Caco-2 (cell line): ENCODE data around the gene HCFC1R1. TPM values are rescaled to one million over a fixed set of nuclear protein-coding genes. Genes with fewer than 3 reads are reported as not detected.
"Not testable (repeated sequence)": the region's sequence is repeated elsewhere in the genome, so short reads cannot be mapped to it uniquely, and the experiment has no call there.

Experiments used
- Bru-seq: library from RNA; stranded (reverse); fragments of 400-500 nt; gene quantifications from one replicate; lab custom pipeline; 2021; lab: Mats Ljungman, UMichigan
- BruChase-seq, 2 experiments: library from RNA; stranded (reverse); fragments of 400-500 nt; gene quantifications; one replicate each; lab custom pipeline; 2021; lab: Mats Ljungman, UMichigan
- BruUV-seq: library from RNA; stranded (reverse); fragments of 400-500 nt; replicated peaks from 2 replicates; lab custom pipeline; 2021; lab: Mats Ljungman, UMichigan
- CTCF ChIA-PET: fragments of 300-600 bp; sonication (Branson Sonifier 250); formaldehyde crosslinking; loops from one replicate; lab custom pipeline; 2022; ENCODE audit warnings: antibody characterized with exemption; lab: Charles Lee
- POLR2A ChIA-PET: fragments of 300-600 bp; sonication (Branson Sonifier 250); formaldehyde crosslinking; loops from one replicate; lab custom pipeline; 2022; ENCODE audit warnings: antibody characterized with exemption; lab: Charles Lee
- DNase-seq, 2 experiments: peaks; one replicate each; pipeline versions ENCODE4 v3.0.0 to v3.0.0-alpha.2; 2020 to 2022
- H3K27me3 ChIP-seq: replicated peaks from 2 replicates; pipeline ENCODE4 v1.6.0; 2011; ENCODE audit warnings: low read length; ENCODE audit not compliant: control insufficient read depth, insufficient read depth
- H3K36me3 ChIP-seq: 2 replicates; pipeline ENCODE4 v1.5.1; 2011; ENCODE audit warnings: low read length; ENCODE audit not compliant: control insufficient read depth, insufficient read depth
- H3K4me1 ChIP-seq: fragments of 250-450 bp; sonication (Bioruptor Pico); 2 replicates; pipeline ENCODE4 v1.5.1; 2020; ENCODE audit warnings: mild to moderate bottlenecking
- H3K4me3 ChIP-seq: 2 replicates; pipeline ENCODE4 v1.5.1; 2011; ENCODE audit warnings: low read depth, mild to moderate bottlenecking, control low read depth, low read length
- H3K9me3 ChIP-seq: fragments of 250-450 bp; sonication (Bioruptor Pico); 2 replicates; pipeline ENCODE4 v1.5.1; 2020; ENCODE audit warnings: mild to moderate bottlenecking, moderate library complexity
- H3K27ac Mint-ChIP-seq: one replicate; pipeline ENCODE4 v1.8.0; 2022; ENCODE audit warnings: mixed read lengths; ENCODE audit not compliant: unreplicated experiment
- H3K27me3 Mint-ChIP-seq: one replicate; pipeline ENCODE4 v1.8.0; 2022; ENCODE audit warnings: mixed read lengths; ENCODE audit not compliant: insufficient read depth, unreplicated experiment
- H3K36me3 Mint-ChIP-seq: one replicate; pipeline ENCODE4 v1.8.0; 2022; ENCODE audit warnings: mild to moderate bottlenecking, mixed read lengths; ENCODE audit not compliant: insufficient read depth, unreplicated experiment
- H3K4me1 Mint-ChIP-seq: one replicate; pipeline ENCODE4 v1.8.0; 2022; ENCODE audit warnings: low read depth, mixed read lengths; ENCODE audit not compliant: unreplicated experiment
- H3K4me3 Mint-ChIP-seq: one replicate; pipeline ENCODE4 v1.8.0; 2022; ENCODE audit warnings: mild to moderate bottlenecking, moderate library complexity, mixed read lengths; ENCODE audit not compliant: unreplicated experiment
- H3K9me3 Mint-ChIP-seq: one replicate; pipeline ENCODE4 v1.8.0; 2022; ENCODE audit warnings: mixed read lengths; ENCODE audit not compliant: unreplicated experiment
- intact Hi-C: fragments of 100-400 bp; cut with micrococcal nuclease; formaldehyde crosslinking; loops from one replicate; pipeline ENCODE4 v1.10.0; 2022; ENCODE audit not compliant: unreplicated experiment
- long read RNA-seq: library from polyadenylated mRNA; stranded (forward); transcript quantifications from one replicate; pipeline ENCODE4 v2.0.0, GENCODE V29; 2022
- total RNA-seq: library from RNA; stranded (reverse); gene quantifications from 2 replicates; pipeline ENCODE4 v1.2.3, GENCODE V29; 2022
- TF ChIP-seq, protein P1 (sequence below), 2 experiments: fragments of 200-600 bp in 1 of 2; IDR thresholded peaks; 1 replicate in 1 of 2; 2 replicates in 1 of 2; pipeline versions ENCODE4 v1.5.1 to v1.8.0; 2011 to 2022; ENCODE audit warnings: antibody characterized with exemption in 1 of 2, control low read depth in 1 of 2, inconsistent platforms in 1 of 2, low read depth in 1 of 2, low read length in 1 of 2, mild to moderate bottlenecking in 1 of 2, moderate library complexity in 1 of 2; ENCODE audit not compliant: insufficient read depth in 1 of 2, severe bottlenecking in 1 of 2, unreplicated experiment in 1 of 2

Gene HCFC1R1, protein sequence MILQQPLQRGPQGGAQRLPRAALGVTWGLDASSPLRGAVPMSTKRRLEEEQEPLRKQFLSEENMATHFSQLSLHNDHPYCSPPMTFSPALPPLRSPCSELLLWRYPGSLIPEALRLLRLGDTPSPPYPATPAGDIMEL
- total RNA-seq (40.8 and 44.9 TPM in 2 replicates), Bru-seq, nascent RNA (percentile 59 among the genes with signal in this experiment), BruChase-seq, experiment 1, labeled RNA remaining after a 2-hour chase (percentile 66 among the genes with signal in this experiment), BruChase-seq, experiment 2, labeled RNA remaining after a 6-hour chase (percentile 79 among the genes with signal in this experiment)
- long read RNA-seq, transcript HCFC1R1-206 (3 exons, 618 nt): minor isoform, 6 of 24 reads
- long read RNA-seq, transcript HCFC1R1-201 (4 exons, 965 nt): major isoform, 8 of 24 reads
- long read RNA-seq, partial matches to known transcripts: 3 of 24 reads
- long read RNA-seq, other reads (novel, unspliced or antisense): 5 of 24 reads

DNA sequence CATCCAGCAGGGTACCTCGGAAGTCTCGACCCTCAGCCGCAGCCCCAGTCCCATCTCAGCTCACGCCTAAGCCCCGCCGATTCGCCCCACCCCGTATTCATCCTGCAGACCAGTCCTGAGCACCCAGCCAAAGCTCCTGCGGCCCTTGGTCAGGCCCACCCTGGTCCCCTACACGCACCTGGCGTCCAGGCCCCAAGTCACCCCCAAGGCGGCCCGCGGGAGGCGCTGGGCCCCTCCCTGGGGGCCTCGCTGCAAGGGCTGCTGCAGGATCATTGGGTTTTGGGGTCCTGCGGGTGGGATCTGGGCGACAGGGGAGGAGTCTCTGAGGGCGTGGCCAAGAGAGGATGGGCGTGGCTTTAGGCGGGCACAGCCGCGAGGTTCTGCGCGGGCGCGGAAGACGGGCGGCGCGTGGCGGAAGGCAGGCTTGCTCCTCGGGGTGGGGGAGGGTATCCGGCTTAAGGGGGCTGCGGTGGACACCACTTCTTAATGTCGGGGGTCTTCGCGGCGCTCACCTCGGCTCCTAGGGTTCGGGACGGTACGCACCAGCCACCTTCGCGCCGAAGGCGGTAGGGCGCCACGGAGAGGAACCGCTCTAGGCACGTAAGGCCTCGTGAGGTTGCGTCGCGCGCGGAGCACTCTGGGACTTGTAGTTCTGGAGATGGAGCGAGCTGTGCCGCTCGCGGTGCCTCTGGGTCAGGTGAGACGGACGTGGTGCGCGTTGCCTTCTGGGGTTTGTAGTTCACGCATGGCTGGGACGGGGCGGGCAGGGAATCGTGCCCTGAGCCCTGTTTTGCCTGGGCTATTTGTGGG is at the start of gene HCFC1R1, which contains the start of gene THOC6:
Gene HCFC1R1 (minus strand): TSS at position 274 of the 810 bp plus-strand sequence. CDS start 1 bp downstream, at position 273.
Gene THOC6 (plus strand): TSS at position 367 of the 810 bp plus-strand sequence. CDS start 292 bp downstream, at position 659.
- peaks cover 8% of the 10 kb centered on the region for H3K36me3 ChIP-seq
- DNase-seq: peak; percentile 95 to 97
- TF ChIP-seq, protein P1, sequence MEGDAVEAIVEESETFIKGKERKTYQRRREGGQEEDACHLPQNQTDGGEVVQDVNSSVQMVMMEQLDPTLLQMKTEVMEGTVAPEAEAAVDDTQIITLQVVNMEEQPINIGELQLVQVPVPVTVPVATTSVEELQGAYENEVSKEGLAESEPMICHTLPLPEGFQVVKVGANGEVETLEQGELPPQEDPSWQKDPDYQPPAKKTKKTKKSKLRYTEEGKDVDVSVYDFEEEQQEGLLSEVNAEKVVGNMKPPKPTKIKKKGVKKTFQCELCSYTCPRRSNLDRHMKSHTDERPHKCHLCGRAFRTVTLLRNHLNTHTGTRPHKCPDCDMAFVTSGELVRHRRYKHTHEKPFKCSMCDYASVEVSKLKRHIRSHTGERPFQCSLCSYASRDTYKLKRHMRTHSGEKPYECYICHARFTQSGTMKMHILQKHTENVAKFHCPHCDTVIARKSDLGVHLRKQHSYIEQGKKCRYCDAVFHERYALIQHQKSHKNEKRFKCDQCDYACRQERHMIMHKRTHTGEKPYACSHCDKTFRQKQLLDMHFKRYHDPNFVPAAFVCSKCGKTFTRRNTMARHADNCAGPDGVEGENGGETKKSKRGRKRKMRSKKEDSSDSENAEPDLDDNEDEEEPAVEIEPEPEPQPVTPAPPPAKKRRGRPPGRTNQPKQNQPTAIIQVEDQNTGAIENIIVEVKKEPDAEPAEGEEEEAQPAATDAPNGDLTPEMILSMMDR (IDR thresholded peaks at IDR 0.05; ENCODE audit: insufficient read depth in 1 of 2, low read depth in 1 of 2, low read length in 1 of 2, severe bottlenecking in 1 of 2, unreplicated experiment in 1 of 2): no peak
- intact Hi-C loops: loop anchor here (1.0 kb wide), 1 partner anchor 43 kb away; no protein-coding TSS in a partner anchor
- H3K4me3 ChIP-seq: peak within 1 kb of the TSS; percentile 69
- Mint-ChIP-seq H3K36me3 (peaks cover 87% of the 10 kb centered on the region), H3K4me1 (peaks cover 24% of the 10 kb centered on the region), H3K4me3 (peak within 1 kb of the TSS; percentile 72), H3K27me3 (no peaks in the 10 kb centered on the region), H3K27ac (peak within 1 kb of the TSS; percentile 89), H3K9me3 (no peaks in the 10 kb centered on the region)
- ChIA-PET CTCF (interaction anchor here (1.0 to 6.9 kb wide), 4 partner anchors 7 to 54 kb away, joined by 3 to 113 read pairs (median 18); no protein-coding TSS in a partner anchor), POLR2A (interaction anchor here (0.6 to 5.8 kb wide), 5 partner anchors 14 to 134 kb away, joined by 3 to 83 read pairs (median 6); partner anchors contain the start of gene ZNF213)
- TSS peak; percentile 40 for BruUV-seq
- no peaks in the 10 kb centered on the region for H3K27me3 ChIP-seq
- no peaks in the 10 kb centered on the region for H3K9me3 ChIP-seq
- H3K4me1 ChIP-seq: peaks cover 26% of the 10 kb centered on the region

DNA sequence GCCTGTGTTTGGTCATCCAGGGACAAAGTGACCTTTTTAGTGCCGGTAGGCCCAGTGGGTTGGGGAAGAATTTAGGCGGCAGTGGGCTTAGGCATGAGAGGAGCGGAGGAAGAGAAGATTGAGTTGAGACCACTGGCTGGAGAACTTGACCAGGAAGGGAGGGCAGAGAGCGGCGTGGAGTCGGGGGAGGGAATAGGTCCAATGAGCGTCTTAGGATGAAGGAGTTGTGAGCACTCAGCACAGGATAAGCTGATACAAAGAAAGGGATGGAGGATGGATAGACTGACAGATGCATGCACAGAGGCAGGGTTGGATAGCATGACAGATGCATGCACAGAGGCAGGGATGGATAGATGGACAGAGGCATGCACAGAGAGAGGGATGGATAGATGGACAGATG is 49.7 kb upstream of the HCFC1R1 start:
- Mint-ChIP-seq H3K4me3 (no peak overlapping the region), H3K9me3 (no peaks in the 10 kb centered on the region), H3K4me1 (peaks cover 9% of the 10 kb centered on the region), H3K36me3 (peaks cover 6% of the 10 kb centered on the region), H3K27me3 (peaks cover 8% of the 10 kb centered on the region), H3K27ac (no peak overlapping the region)
- TF ChIP-seq, protein P1 (IDR thresholded peaks at IDR 0.05; ENCODE audit: insufficient read depth in 1 of 2, low read depth in 1 of 2, low read length in 1 of 2, severe bottlenecking in 1 of 2, unreplicated experiment in 1 of 2): no peak
- no peak overlapping the region for H3K4me3 ChIP-seq
- ChIA-PET CTCF (no interaction called here), POLR2A (no interaction called here)
- intact Hi-C loops: no loop called here
- no peaks in the 10 kb centered on the region for H3K27me3 ChIP-seq
- DNase-seq: no peak
- H3K9me3 ChIP-seq: no peaks in the 10 kb centered on the region
- no peaks in the 10 kb centered on the region for H3K36me3 ChIP-seq
- H3K4me1 ChIP-seq: no peaks in the 10 kb centered on the region
- no TSS peak for BruUV-seq

DNA sequence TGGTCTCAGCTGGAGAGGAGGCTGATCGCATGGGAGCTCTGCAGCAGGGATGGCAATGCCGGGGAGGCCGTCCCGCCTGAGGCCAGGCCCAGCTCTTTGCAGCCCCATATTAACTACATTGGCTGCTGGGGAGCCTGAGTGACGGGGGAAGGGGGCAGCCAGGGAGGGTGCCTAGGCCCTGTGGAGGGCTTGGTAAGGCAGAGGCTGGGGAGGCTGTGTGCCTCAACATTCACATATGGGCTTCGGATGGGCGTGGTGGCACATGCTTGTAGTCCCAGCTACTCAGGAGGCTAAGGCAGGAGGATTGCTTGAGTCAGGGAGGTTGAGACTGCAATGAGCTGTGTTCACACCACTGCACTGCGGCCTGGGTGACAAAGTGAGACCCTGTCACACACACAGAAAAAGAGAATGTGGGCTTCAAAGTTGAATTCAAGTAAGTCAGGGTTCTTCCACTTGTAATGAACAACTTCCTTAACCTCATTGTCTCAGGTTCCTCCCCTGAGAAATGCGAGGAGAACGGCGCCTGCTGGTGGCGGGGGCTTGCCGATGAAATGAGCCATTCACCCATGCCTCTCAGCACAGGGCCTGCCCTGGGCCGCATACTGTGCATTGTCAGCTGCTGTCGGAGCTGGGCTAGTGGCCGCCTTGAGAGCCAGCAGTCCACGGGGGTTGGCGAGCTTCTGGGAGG is 49.0 kb upstream of the HCFC1R1 start:
- BruUV-seq, H3K9me3 Mint-ChIP-seq, H3K36me3 Mint-ChIP-seq, H3K4me3 ChIP-seq, H3K27me3 Mint-ChIP-seq, DNase-seq, H3K4me1 ChIP-seq, CTCF ChIA-PET, H3K9me3 ChIP-seq, H3K27ac Mint-ChIP-seq, H3K27me3 ChIP-seq, H3K4me1 Mint-ChIP-seq, intact Hi-C loops, H3K36me3 ChIP-seq, POLR2A ChIA-PET, H3K4me3 Mint-ChIP-seq: not testable (repeated sequence)

DNA sequence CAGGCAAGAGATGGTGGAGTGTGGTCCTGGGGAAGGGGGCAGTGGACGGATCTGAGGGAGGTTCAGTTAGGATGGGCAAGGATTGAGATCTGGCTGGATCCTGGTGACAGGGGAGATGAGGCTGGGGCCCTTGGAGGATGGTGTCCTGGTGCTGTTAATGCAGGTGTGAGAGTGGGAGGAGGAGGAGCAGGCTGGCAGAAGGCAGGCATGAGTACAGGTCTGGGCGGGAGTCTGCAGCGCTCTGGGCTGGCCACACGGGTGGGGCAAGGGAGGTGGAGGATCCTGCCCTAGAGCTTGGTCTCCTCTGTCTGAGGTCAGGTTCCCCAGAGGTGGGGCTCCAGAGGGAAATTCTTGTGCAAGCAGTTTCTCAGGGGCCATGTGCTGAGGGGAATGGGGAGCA is 48.4 kb upstream of the HCFC1R1 start:
- CTCF ChIA-PET, intact Hi-C loops, POLR2A ChIA-PET, H3K4me1 Mint-ChIP-seq, H3K27ac Mint-ChIP-seq, H3K27me3 ChIP-seq, BruUV-seq, DNase-seq, H3K4me3 Mint-ChIP-seq, H3K36me3 ChIP-seq, H3K27me3 Mint-ChIP-seq, H3K36me3 Mint-ChIP-seq, H3K9me3 Mint-ChIP-seq, H3K4me1 ChIP-seq, H3K4me3 ChIP-seq, H3K9me3 ChIP-seq: not testable (repeated sequence)
